ENCODE measurements around the gene TRAPPC5. TPM values are rescaled to one million over a fixed set of nuclear protein-coding genes. Genes with fewer than 3 reads are reported as not detected.

TRAPPC5 gene
- total RNA-seq = 77.8 and 89.3 TPM in 2 replicates

GRCh38 chr19:7680606-7681339 lies at the start of gene TRAPPC5:
TRAPPC5 (plus strand) TSS chr19:7680833; CDS start chr19:7682254, 1,421 bp downstream.

GRCh38 chr19:7633698-7634097 lies 46.9 kb upstream of the TRAPPC5 start, which contains the start of gene PCP2:
PCP2 (minus strand) TSS chr19:7633719; CDS start chr19:7633457, 262 bp downstream.

GRCh38 chr19:7636691-7637373 lies 43.8 kb upstream of the TRAPPC5 start, which contains the start of gene STXBP2:
STXBP2 (plus strand) TSS chr19:7637110; CDS start chr19:7637150, 40 bp downstream.

GRCh38 chr19:7668842-7669241 lies 11.8 kb upstream of the TRAPPC5 start, which contains the start of gene RETN:
RETN (plus strand) TSS chr19:7669049; CDS start chr19:7669327, 278 bp downstream.

GRCh38 chr19:7676854-7677253 lies 3.8 kb upstream of the TRAPPC5 start, which contains the start of gene MCEMP1:
MCEMP1 (plus strand) TSS chr19:7677090; CDS start chr19:7677121, 31 bp downstream.

GRCh38 chr19:7701654-7702457 lies 21.2 kb downstream of the TRAPPC5 start, which contains the start of gene FCER2:
FCER2 (minus strand) TSS chr19:7702131; CDS start chr19:7699760, 2,371 bp downstream.

GRCh38 chr19:7732045-7732444 lies 51.4 kb downstream of the TRAPPC5 start, which contains the start of gene CLEC4G:
CLEC4G (minus strand) TSS chr19:7732110; CDS start chr19:7732102, 8 bp downstream.

Other genes starting within 250 kb of the TRAPPC5 start
- gene PEX11G, start 191.8 kb upstream of the TRAPPC5 start, total RNA-seq = 0.91 and 3.2 TPM in 2 replicates
- gene ZNF358, start 164.7 kb upstream of the TRAPPC5 start, total RNA-seq = 10.0 and 12.7 TPM in 2 replicates
- gene MCOLN1, start 158.2 kb upstream of the TRAPPC5 start, total RNA-seq = 1.3 and 3.0 TPM in 2 replicates
- gene PNPLA6, start 145.1 kb upstream of the TRAPPC5 start, total RNA-seq = 68.2 and 79.0 TPM in 2 replicates
- under 0.01 TPM in 1 of 2 replicates, not detected in the other for gene CAMSAP3, start 85.0 kb upstream of the TRAPPC5 start, total RNA-seq
- 22.4 and 23.7 TPM in 2 replicates for gene XAB2, start 51.3 kb upstream of the TRAPPC5 start, total RNA-seq
- 7.3 and 41.3 TPM in 2 replicates for gene PET100, start 51.0 kb upstream of the TRAPPC5 start, total RNA-seq
- gene PCP2, start 47.1 kb upstream of the TRAPPC5 start, total RNA-seq = not detected in 2 replicates
- 18.8 and 31.5 TPM in 2 replicates for gene STXBP2, start 43.7 kb upstream of the TRAPPC5 start, total RNA-seq
- gene RETN, start 11.8 kb upstream of the TRAPPC5 start, total RNA-seq = not detected in 2 replicates
- not detected in 2 replicates for gene MCEMP1, start 3.7 kb upstream of the TRAPPC5 start, total RNA-seq
- gene FCER2, start 21.3 kb downstream of the TRAPPC5 start, total RNA-seq = not detected in 2 replicates
- not detected in 2 replicates for gene CLEC4G, start 51.3 kb downstream of the TRAPPC5 start, total RNA-seq
- gene CD209, start 66.7 kb downstream of the TRAPPC5 start, total RNA-seq = not detected in 2 replicates
- gene CLEC4M, start 82.4 kb downstream of the TRAPPC5 start, total RNA-seq = 0.97 TPM in 1 of 2 replicates, not detected in the other
- gene EVI5L, start 149.4 kb downstream of the TRAPPC5 start, total RNA-seq = 8.8 and 11.0 TPM in 2 replicates
- not detected in 2 replicates for gene PRR36, start 193.6 kb downstream of the TRAPPC5 start, total RNA-seq
- 1.1 and 1.3 TPM in 2 replicates for gene LRRC8E, start 207.7 kb downstream of the TRAPPC5 start, total RNA-seq
- 8.4 and 11.6 TPM in 2 replicates for gene MAP2K7, start 223.0 kb downstream of the TRAPPC5 start, total RNA-seq
- gene TGFBR3L, start 234.0 kb downstream of the TRAPPC5 start, total RNA-seq = 2.3 TPM in 1 of 2 replicates, not detected in the other
- gene SNAPC2, start 239.5 kb downstream of the TRAPPC5 start, total RNA-seq = 16.3 and 22.7 TPM in 2 replicates
- 4.1 and 12.3 TPM in 2 replicates for gene CTXN1, start 245.3 kb downstream of the TRAPPC5 start, total RNA-seq